ENCODE results near the gene SYT3. TPM values are rescaled to one million over a fixed set of nuclear protein-coding genes. Genes with fewer than 3 reads are reported as not detected.

SYT3 gene
- 0.35 TPM in 1 of 2 replicates, not detected in the other for total RNA-seq

GRCh38 chr19:50639121-50640112 lies at the start of gene SYT3:
TSS of gene SYT3 (minus strand) at chr19:50639881. CDS start at chr19:50637411, 2,470 bp downstream.

GRCh38 chr19:50649433-50650391 lies 10.0 kb upstream of the SYT3 start, which contains the start of gene C19orf81:
TSS of gene C19orf81 (plus strand) at chr19:50649445. CDS start at chr19:50649445, 0 bp downstream.

Other genes starting within 250 kb of the SYT3 start
- not detected in 2 replicates for gene SPIB, start 220.9 kb downstream of the SYT3 start, total RNA-seq
- not detected in 2 replicates for gene MYBPC2, start 207.0 kb downstream of the SYT3 start, total RNA-seq
- 98.9 and 101 TPM in 2 replicates for gene EMC10, start 163.4 kb downstream of the SYT3 start, total RNA-seq
- not detected in 2 replicates for gene GARIN5A, start 163.0 kb downstream of the SYT3 start, total RNA-seq
- 56.0 and 64.0 TPM in 2 replicates for gene JOSD2, start 128.7 kb downstream of the SYT3 start, total RNA-seq
- gene ASPDH, start 126.0 kb downstream of the SYT3 start, total RNA-seq: not detected in 2 replicates
- gene LRRC4B, start 71.4 kb downstream of the SYT3 start, total RNA-seq: under 0.01 TPM in 1 of 2 replicates, not detected in the other
- not detected in 2 replicates for gene C19orf81, start 9.6 kb upstream of the SYT3 start, total RNA-seq
- gene SHANK1, start 79.9 kb upstream of the SYT3 start, total RNA-seq: 6.6 and 10.6 TPM in 2 replicates
- gene CLEC11A, start 83.5 kb upstream of the SYT3 start, total RNA-seq: 167 and 170 TPM in 2 replicates
- gene GPR32, start 130.6 kb upstream of the SYT3 start, total RNA-seq: not detected in 2 replicates
- not detected in 2 replicates for gene ACP4, start 150.5 kb upstream of the SYT3 start, total RNA-seq
- not detected in 2 replicates for gene KLK1, start 183.9 kb upstream of the SYT3 start, total RNA-seq
- not detected in 2 replicates for gene KLK15, start 193.7 kb upstream of the SYT3 start, total RNA-seq
- not detected in 2 replicates for gene KLK3, start 215.0 kb upstream of the SYT3 start, total RNA-seq
- not detected in 2 replicates for gene KLK2, start 233.6 kb upstream of the SYT3 start, total RNA-seq

All from myometrial cell (primary cell).